HG03066 (cell line): ENCODE results near the gene ANKRD40.

Experiments used
- ATAC-seq: cut with Tn5 transposase; IDR thresholded peaks from one replicate; pipeline ENCODE4 v1.9.1; 2021; ENCODE audit warnings: low read depth; ENCODE audit not compliant: unreplicated experiment

The ANKRD40 gene

GRCh38 chr17:50656509-50656908 is 51.2 kb downstream of the ANKRD40 start:
- ATAC-seq, result no peak

- ATAC-seq, result no peak
Measured at GRCh38 chr17:50653738-50654137, 54.0 kb downstream of the ANKRD40 start.

DNA sequence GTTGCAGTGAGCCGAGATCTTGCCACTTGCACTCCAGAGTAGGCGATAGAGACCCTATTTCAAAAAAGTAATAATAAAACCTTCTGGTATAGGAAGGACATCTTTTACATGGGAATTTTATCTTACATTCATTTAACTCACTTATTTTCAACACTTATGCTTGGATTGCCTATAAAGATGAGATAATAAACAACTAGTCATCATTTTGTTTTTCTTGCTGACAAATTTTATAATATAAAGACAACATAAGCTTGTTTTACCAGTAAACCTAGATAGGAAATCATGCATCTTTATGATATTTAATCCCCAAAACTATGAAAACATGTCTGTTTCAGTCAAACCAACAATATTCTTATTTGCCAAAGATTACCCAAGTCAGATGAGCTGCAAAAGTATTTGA is 56.1 kb downstream of the ANKRD40 start:
- no peak for ATAC-seq

GRCh38 chr17:50649042-50649908 is 58.4 kb downstream of the ANKRD40 start:
- no peak for ATAC-seq

GRCh38 chr17:50647187-50647586 is 60.5 kb downstream of the ANKRD40 start:
- ATAC-seq, result no peak

- no peak for ATAC-seq
Measured at GRCh38 chr17:50645748-50646682, 61.7 kb downstream of the ANKRD40 start.
